HepG2 (cell line): ENCODE measurements around the gene ACACB. TPM values are rescaled to one million over a fixed set of nuclear protein-coding genes. Genes with fewer than 3 reads are reported as not detected.

Experiments used
- AHR ChIP-seq: IDR thresholded peaks from 2 replicates; pipeline ENCODE4 v1.6.1; 2018; ENCODE audit warnings: missing genetic modification reagents, missing compliant biosample characterization
- ARID4A ChIP-seq: sonication (generic); formaldehyde crosslinking; IDR thresholded peaks from 2 replicates; pipeline ENCODE4 v1.5.0; 2020; ENCODE audit warnings: mild to moderate bottlenecking, missing genetic modification reagents, borderline replicate concordance
- BORCS8-MEF2B ChIP-seq: sonication (generic); formaldehyde crosslinking; IDR thresholded peaks from 2 replicates; pipeline ENCODE4 v1.8.0; 2022; ENCODE audit warnings: mild to moderate bottlenecking, missing genetic modification reagents
- CHCHD3 ChIP-seq: sonication (generic); formaldehyde crosslinking; IDR thresholded peaks from 2 replicates; pipeline ENCODE4 v1.8.0; 2022; ENCODE audit warnings: mild to moderate bottlenecking, missing genetic modification reagents, moderate library complexity
- ELF1 ChIP-seq: sonication (generic); formaldehyde crosslinking; IDR thresholded peaks from 2 replicates; pipeline ENCODE4 v1.4.0; 2020; ENCODE audit warnings: missing genetic modification reagents
- FOXA1 ChIP-seq, 2 experiments: fragments of 450-650 bp in 1 of 2; sonication (generic) in 1 of 2; formaldehyde crosslinking in 1 of 2; IDR thresholded peaks; 2 replicates each; pipeline versions ENCODE4 v1.4.0 to v1.6.1; 2016 to 2020; ENCODE audit warnings: missing genetic modification reagents in 1 of 2
- HMGA1 ChIP-seq: sonication (generic); formaldehyde crosslinking; conservative IDR thresholded peaks from 2 replicates; pipeline ENCODE4 v1.4.0; 2020; ENCODE audit warnings: missing genetic modification reagents
- MIXL1 ChIP-seq: IDR thresholded peaks from 2 replicates; pipeline ENCODE4 v1.6.1; 2016
- NPAS2 ChIP-seq: sonication (generic); formaldehyde crosslinking; IDR thresholded peaks from 2 replicates; pipeline ENCODE4 v1.8.0; 2022; ENCODE audit warnings: mild to moderate bottlenecking, missing genetic modification reagents, borderline replicate concordance
- PLRG1 ChIP-seq: fragments of 450-650 bp; conservative IDR thresholded peaks from 2 replicates; pipeline ENCODE4 v1.6.1; 2016
- SOX5 ChIP-seq: IDR thresholded peaks from 2 replicates; pipeline ENCODE4 v1.6.1; 2016; ENCODE audit warnings: borderline replicate concordance
- TBP ChIP-seq: sonication (generic); formaldehyde crosslinking; IDR thresholded peaks from 2 replicates; pipeline ENCODE4 v1.5.0; 2020; ENCODE audit warnings: missing genetic modification reagents
- ZBTB8A ChIP-seq: sonication (generic); formaldehyde crosslinking; IDR thresholded peaks from 2 replicates; pipeline ENCODE4 v1.4.0; 2020; ENCODE audit warnings: mild to moderate bottlenecking, low read depth, missing genetic modification reagents, borderline replicate concordance
- ZEB1 ChIP-seq: IDR thresholded peaks from 2 replicates; pipeline ENCODE4 v1.6.1; 2012; ENCODE audit warnings: mild to moderate bottlenecking, low read depth, inconsistent platforms; ENCODE audit not compliant: insufficient replicate concordance
- ZHX1 ChIP-seq: sonication (generic); formaldehyde crosslinking; IDR thresholded peaks from 2 replicates; pipeline ENCODE4 v1.8.1; 2022; ENCODE audit warnings: low read depth, mild to moderate bottlenecking, missing genetic modification reagents
- ZNF33B ChIP-seq: sonication (generic); formaldehyde crosslinking; IDR thresholded peaks from 2 replicates; pipeline ENCODE4 v1.5.1; 2020; ENCODE audit warnings: mild to moderate bottlenecking, missing genetic modification reagents
- ZNF501 ChIP-seq: sonication (generic); formaldehyde crosslinking; IDR thresholded peaks from 2 replicates; pipeline ENCODE4 v1.5.1; 2020; ENCODE audit warnings: mild to moderate bottlenecking, moderate library complexity, missing genetic modification reagents
- ZNF543 ChIP-seq: sonication (generic); formaldehyde crosslinking; IDR thresholded peaks from 2 replicates; pipeline ENCODE4 v1.4.0; 2020; ENCODE audit warnings: mild to moderate bottlenecking, missing genetic modification reagents
- ZNF546 ChIP-seq: sonication (generic); formaldehyde crosslinking; conservative IDR thresholded peaks from 2 replicates; pipeline ENCODE4 v1.8.1; 2023; ENCODE audit warnings: mild to moderate bottlenecking, missing genetic modification reagents
- ZNF569 ChIP-seq: sonication (generic); formaldehyde crosslinking; IDR thresholded peaks from 2 replicates; pipeline ENCODE4 v1.5.0; 2020; ENCODE audit warnings: mild to moderate bottlenecking, missing genetic modification reagents, moderate library complexity, borderline replicate concordance
- ZNF614 ChIP-seq: IDR thresholded peaks from 2 replicates; pipeline ENCODE4 v1.6.1; 2018; ENCODE audit warnings: missing biosample characterization, missing genetic modification reagents, inconsistent platforms, borderline replicate concordance
- ZNF619 ChIP-seq: sonication (generic); formaldehyde crosslinking; IDR thresholded peaks from 2 replicates; pipeline ENCODE4 v1.4.0; 2020; ENCODE audit warnings: mild to moderate bottlenecking, missing genetic modification reagents
- ZNF709 ChIP-seq: sonication (generic); formaldehyde crosslinking; IDR thresholded peaks from 2 replicates; pipeline ENCODE4 v1.5.0; 2020; ENCODE audit warnings: mild to moderate bottlenecking, missing genetic modification reagents
- polyA plus RNA-seq, 8 experiments: library from polyadenylated mRNA; depleted of rRNA in 3 of 8; stranded (reverse) in 7 of 8; unstranded in 1 of 8; fragments of >200 nt; fragmentation: Illumina TruSeq in 4 of 8; extraction: Trizol in 4 of 8; gene quantifications; 2 replicates each; pipeline versions ENCODE4 v1.2.1 to v1.2.3, GENCODE V29; 2011 to 2016; ENCODE audit warnings: low read depth in 4 of 8, missing spikeins in 1 of 8, mixed read lengths in 1 of 8; ENCODE audit not compliant: insufficient read depth in 1 of 8
- total RNA-seq, 5 experiments: library from RNA; depleted of rRNA; stranded (reverse); fragments of >200 nt; fragmentation: Illumina TruSeq; extraction: Trizol; gene quantifications; 2 replicates each; pipeline ENCODE4 v1.2.3, GENCODE V29; 2016; ENCODE audit warnings: low read depth in 1 of 5

ACACB gene
- total and polyA plus RNA-seq, 2 of the 13 experiments (the other 11 are each of a cell fraction or from before 2014, with no cell fraction given) = 6.2 to 8.6 TPM

GRCh38 chr12:109093022-109093918 lies 23.1 kb upstream of the ACACB start, which contains the start of gene ALKBH2 (continued):
- TF ChIP-seq PLRG1 = no peak
- TF ChIP-seq NPAS2 = no peak
- peak; percentile 81 for TF ChIP-seq ELF1
- peak; percentile 95 for TF ChIP-seq ZNF546 (CRISPR knock-in tag)
- peak; percentile 95 for TF ChIP-seq ZNF619 (CRISPR knock-in tag)
- peak; percentile 80; the same call in 1 of the 2 replicates for TF ChIP-seq ZNF709
- no peak for TF ChIP-seq FOXA1 (IDR thresholded peaks at IDR 0.05)
- TF ChIP-seq FOXA1 (CRISPR knock-in tag; IDR thresholded peaks at IDR 0.05) = peak; percentile 63; the same call in 1 of the 2 replicates
- no peak for TF ChIP-seq ZBTB8A
- TF ChIP-seq ZNF614 (CRISPR knock-in tag) = peak; percentile 60; the same call in 1 of the 2 replicates
- peak; percentile 85; the same call in 1 of the 2 replicates for TF ChIP-seq MIXL1 (CRISPR knock-in tag)
- no peak for TF ChIP-seq ZEB1
- peak; percentile 97 for TF ChIP-seq ZNF501 (CRISPR knock-in tag)
- TF ChIP-seq ARID4A (CRISPR knock-in tag) = peak; percentile 95
- peak; percentile 85; the same call in 1 of the 2 replicates for TF ChIP-seq ZNF543 (CRISPR knock-in tag)
- TF ChIP-seq TBP (CRISPR knock-in tag) = no peak
- TF ChIP-seq BORCS8-MEF2B (CRISPR knock-in tag) = peak; percentile 98
- TF ChIP-seq ZNF569 (CRISPR knock-in tag) = no peak
- peak; percentile 77; the same call in 1 of the 2 replicates for TF ChIP-seq CHCHD3 (CRISPR knock-in tag)
- TF ChIP-seq ZHX1 = peak; percentile 96
- peak; percentile 69 for TF ChIP-seq SOX5 (CRISPR knock-in tag)
- peak; percentile 92 for TF ChIP-seq ZNF33B (CRISPR knock-in tag)
- TF ChIP-seq HMGA1 (CRISPR knock-in tag) = no peak
- TF ChIP-seq AHR = no peak; the same call in 1 of the 2 replicates
